SU-DHL-6 (cell line): ENCODE measurements around the gene CLCA4.
"Not testable (repeated sequence)": the region's sequence is repeated elsewhere in the genome, so short reads cannot be mapped to it uniquely, and the experiment has no call there.

Source experiments
- H2AFZ ChIP-seq: fragments of 200-600 bp; sonication (generic); 2 replicates; pipeline ENCODE4 v1.6.1; 2014; ENCODE audit warnings: low read depth, mild to moderate bottlenecking, moderate library complexity, mixed read lengths, antibody characterized with exemption, low read length; ENCODE audit not compliant: severe bottlenecking
- H3F3A ChIP-seq: fragments of 200-600 bp; shearing (Covaris generic); 2 replicates; pipeline ENCODE4 v1.6.0; 2016; ENCODE audit warnings: antibody characterized with exemption, mild to moderate bottlenecking; ENCODE audit not compliant: insufficient read depth
- H3K27ac ChIP-seq: fragments of 200-600 bp; sonication (generic); 2 replicates; pipeline ENCODE4 v1.5.1; 2016; ENCODE audit warnings: low read depth, mild to moderate bottlenecking, low read length, moderate library complexity, mixed read lengths
- H3K27me3 ChIP-seq: fragments of 200-600 bp; sonication (generic), shearing (Covaris generic); 2 replicates; pipeline ENCODE4 v1.6.0; 2014; ENCODE audit warnings: mild to moderate bottlenecking, low read length
- H3K36me3 ChIP-seq: fragments of 200-600 bp; sonication (generic); 2 replicates; pipeline ENCODE4 v1.6.1; 2014; ENCODE audit warnings: mild to moderate bottlenecking, low read length, mixed read lengths
- H3K4me2 ChIP-seq: fragments of 300-600, 200-600 bp; shearing (Covaris generic), sonication (generic); 2 replicates; pipeline ENCODE4 v1.6.0; 2014; ENCODE audit warnings: low read length, low read depth, mild to moderate bottlenecking; ENCODE audit not compliant: poor library complexity, severe bottlenecking
- H3K4me3 ChIP-seq: fragments of 200-600 bp; sonication (generic); 2 replicates; pipeline ENCODE4 v1.5.1; 2014; ENCODE audit warnings: antibody characterized with exemption, low read length, mild to moderate bottlenecking, mixed read lengths; ENCODE audit not compliant: insufficient read depth, poor library complexity, severe bottlenecking
- H3K79me2 ChIP-seq: fragments of 200-600 bp; sonication (generic); 2 replicates; pipeline ENCODE4 v1.6.1; 2014; ENCODE audit warnings: mild to moderate bottlenecking, low read length, moderate library complexity; ENCODE audit not compliant: insufficient read depth
- H3K9ac ChIP-seq: fragments of 200-600 bp; sonication (generic); 2 replicates; pipeline ENCODE4 v1.7.0; 2014; ENCODE audit warnings: mild to moderate bottlenecking, low read length
- H3K9me2 ChIP-seq: fragments of 200-600 bp; sonication (generic); replicated peaks from 2 replicates; pipeline ENCODE4 v1.6.1; 2014; ENCODE audit warnings: low read length; ENCODE audit not compliant: insufficient read depth
- H3K9me3 ChIP-seq: fragments of 200-600 bp; sonication (generic); 2 replicates; pipeline ENCODE4 v1.6.1; 2014; ENCODE audit warnings: low read length, mixed read lengths; ENCODE audit not compliant: insufficient read depth
- H4K20me1 ChIP-seq: fragments of 200-600 bp; sonication (generic); 2 replicates; pipeline ENCODE4 v1.6.1; 2014; ENCODE audit warnings: low read depth, mild to moderate bottlenecking, antibody characterized with exemption, low read length, moderate library complexity, mixed read lengths
- EZH2phosphoT487 ChIP-seq: fragments of 200-600 bp; sonication (generic), shearing (Covaris generic); conservative IDR thresholded peaks from 2 replicates; pipeline ENCODE4 v1.6.1; 2018; ENCODE audit warnings: mild to moderate bottlenecking, antibody characterized with exemption, low read length, moderate library complexity, mixed read lengths
- TF ChIP-seq, protein P1 (sequence below): fragments of 200-600 bp; sonication (generic); IDR thresholded peaks from one replicate; pipeline ENCODE4 v1.5.1; 2017; ENCODE audit warnings: antibody characterized with exemption, mild to moderate bottlenecking, low read length, moderate library complexity; ENCODE audit not compliant: insufficient read depth, poor library complexity, severe bottlenecking

The CLCA4 gene

DNA sequence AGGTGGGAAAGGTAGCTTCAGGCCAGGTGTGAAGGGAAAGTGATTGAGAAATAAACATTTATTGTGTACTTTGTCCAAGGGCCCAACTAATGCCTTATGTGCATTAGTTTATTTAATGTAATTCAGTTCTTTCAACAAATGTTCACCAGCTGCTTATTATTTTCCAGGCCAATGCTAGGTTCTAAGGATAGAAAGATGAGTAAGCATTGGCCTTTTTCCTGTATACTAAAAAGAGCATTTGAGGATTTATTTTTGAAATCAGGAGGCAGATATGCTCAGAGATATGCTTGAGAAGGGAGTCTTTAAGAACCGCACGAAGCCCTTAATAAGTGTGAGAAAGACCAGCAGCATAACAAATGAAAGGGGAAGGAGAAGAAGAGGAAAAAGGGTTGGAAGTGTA, 46.2 kb upstream of the CLCA4 start:
- Histone ChIP-seq H3K9me2 (no peaks in the 10 kb centered on the region), H3K27me3 (no peaks in the 10 kb centered on the region), H4K20me1 (no peaks in the 10 kb centered on the region), H3K9ac (no peak overlapping the region), H3K9me3 (no peaks in the 10 kb centered on the region), H3K79me2 (no peaks in the 10 kb centered on the region), H3K36me3 (no peaks in the 10 kb centered on the region), H2AFZ (peak overlapping the region; percentile 49), H3F3A (no peaks in the 10 kb centered on the region), H3K27ac (no peak overlapping the region), H3K4me3 (no peak overlapping the region), H3K4me2 (no peak overlapping the region)
- TF ChIP-seq EZH2phosphoT487 = no peak
- TF ChIP-seq, protein P1, sequence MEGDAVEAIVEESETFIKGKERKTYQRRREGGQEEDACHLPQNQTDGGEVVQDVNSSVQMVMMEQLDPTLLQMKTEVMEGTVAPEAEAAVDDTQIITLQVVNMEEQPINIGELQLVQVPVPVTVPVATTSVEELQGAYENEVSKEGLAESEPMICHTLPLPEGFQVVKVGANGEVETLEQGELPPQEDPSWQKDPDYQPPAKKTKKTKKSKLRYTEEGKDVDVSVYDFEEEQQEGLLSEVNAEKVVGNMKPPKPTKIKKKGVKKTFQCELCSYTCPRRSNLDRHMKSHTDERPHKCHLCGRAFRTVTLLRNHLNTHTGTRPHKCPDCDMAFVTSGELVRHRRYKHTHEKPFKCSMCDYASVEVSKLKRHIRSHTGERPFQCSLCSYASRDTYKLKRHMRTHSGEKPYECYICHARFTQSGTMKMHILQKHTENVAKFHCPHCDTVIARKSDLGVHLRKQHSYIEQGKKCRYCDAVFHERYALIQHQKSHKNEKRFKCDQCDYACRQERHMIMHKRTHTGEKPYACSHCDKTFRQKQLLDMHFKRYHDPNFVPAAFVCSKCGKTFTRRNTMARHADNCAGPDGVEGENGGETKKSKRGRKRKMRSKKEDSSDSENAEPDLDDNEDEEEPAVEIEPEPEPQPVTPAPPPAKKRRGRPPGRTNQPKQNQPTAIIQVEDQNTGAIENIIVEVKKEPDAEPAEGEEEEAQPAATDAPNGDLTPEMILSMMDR = no peak

DNA sequence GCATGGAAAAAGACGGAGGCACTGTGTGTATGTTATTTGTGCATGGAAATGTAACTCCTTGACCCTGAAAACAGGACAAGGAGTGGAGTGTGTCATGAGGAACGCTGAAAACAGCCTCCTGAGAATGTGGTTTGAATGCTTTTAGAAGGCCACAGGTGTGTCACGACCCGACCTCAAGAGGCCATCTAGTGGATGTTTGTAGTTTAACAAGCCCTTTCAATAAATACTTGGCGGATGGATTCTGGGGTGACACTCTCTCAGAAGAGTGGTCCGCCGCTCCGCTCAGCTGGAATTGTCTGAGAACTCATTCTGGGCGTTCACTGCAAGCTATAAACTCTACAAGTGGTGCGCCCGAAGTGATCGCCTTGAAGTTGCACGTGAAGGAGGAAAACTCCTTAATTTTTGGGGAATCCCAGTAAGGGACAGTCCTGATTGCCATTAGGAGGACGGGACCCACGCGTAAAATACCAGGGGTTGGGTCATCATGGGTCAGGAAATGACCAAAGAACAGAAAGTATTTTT, 44.7 kb upstream of the CLCA4 start:
- not testable (repeated sequence) for H3K4me3 ChIP-seq, H3K9me3 ChIP-seq, H3K9ac ChIP-seq, H3K36me3 ChIP-seq, H3K79me2 ChIP-seq, H3K27me3 ChIP-seq, H3F3A ChIP-seq, H4K20me1 ChIP-seq, H3K9me2 ChIP-seq, H3K27ac ChIP-seq
- Histone ChIP-seq H3K4me2 (peak overlapping the region; percentile 30), H2AFZ (peak overlapping the region; percentile 44)
- TF ChIP-seq, protein P1 = peak; percentile 37

DNA sequence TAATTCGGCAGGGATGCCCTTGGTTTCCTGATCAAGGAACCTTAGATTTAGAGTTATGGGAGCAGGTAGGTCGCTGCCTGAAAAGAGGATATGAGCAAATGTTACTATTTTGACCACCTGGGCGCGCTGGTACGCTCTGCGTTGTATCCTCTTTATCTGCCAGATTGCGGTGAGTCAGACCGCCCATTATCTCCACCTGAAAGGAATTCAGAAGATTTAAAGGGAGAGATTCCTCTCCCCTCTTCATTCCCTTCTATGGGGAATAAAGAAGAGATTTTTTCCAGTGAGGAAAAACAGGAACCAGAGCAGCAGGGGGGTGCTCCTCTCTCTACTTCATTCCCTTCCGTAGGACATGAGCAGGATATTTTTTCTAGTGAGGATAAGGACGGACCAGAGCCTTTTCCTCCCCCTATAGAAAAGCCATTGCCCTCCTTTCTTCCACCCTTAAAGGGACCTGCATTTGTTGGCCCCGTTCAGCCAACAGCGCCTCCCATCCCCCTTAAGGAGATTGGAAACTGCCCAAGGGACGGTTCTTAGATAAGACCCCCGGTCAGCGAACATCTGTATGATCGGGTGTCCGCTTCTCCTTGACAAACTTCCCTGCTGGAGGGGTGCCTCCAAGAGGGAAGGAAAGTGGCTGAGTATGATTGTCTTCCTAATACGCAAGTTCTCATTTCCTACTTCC, 44.0 kb upstream of the CLCA4 start:
- H3K27ac ChIP-seq = no peak overlapping the region
- no peaks in the 10 kb centered on the region for H4K20me1 ChIP-seq
- H3F3A ChIP-seq = no peaks in the 10 kb centered on the region
- H3K9me3 ChIP-seq = no peaks in the 10 kb centered on the region
- no peaks in the 10 kb centered on the region for H3K9me2 ChIP-seq
- no peaks in the 10 kb centered on the region for H3K27me3 ChIP-seq
- TF ChIP-seq EZH2phosphoT487 = no peak
- TF ChIP-seq, protein P1 = no peak
- no peaks in the 10 kb centered on the region for H3K36me3 ChIP-seq
- no peak overlapping the region for H3K9ac ChIP-seq
- H3K4me2 ChIP-seq = no peak overlapping the region
- H3K79me2 ChIP-seq = no peaks in the 10 kb centered on the region
- no peak overlapping the region for H2AFZ ChIP-seq
- no peak overlapping the region for H3K4me3 ChIP-seq
